Prostate gland (tissue), 2 donors: ENCODE measurements around the gene OR2F2. TPM values are rescaled to one million over a fixed set of nuclear protein-coding genes. Genes with fewer than 3 reads are reported as not detected.

Experiments used
- DNase-seq: peaks from one replicate; pipeline ENCODE4 v3.0.0-alpha.2; 2019; ENCODE audit warnings: low spot score
- H3K27ac ChIP-seq, 2 donors: fragments of 200-600 bp; sonication (generic); 2 replicates each; pipeline ENCODE4 v1.5.1; 2017 to 2019
- H3K27me3 ChIP-seq: fragments of 200-600 bp; sonication (generic); replicated peaks from 2 replicates; pipeline ENCODE4 v1.5.1; 2019; ENCODE audit not compliant: insufficient read depth
- H3K36me3 ChIP-seq, 2 donors: fragments of 200-600 bp; sonication (generic); 1 replicate in 1 of 2; 2 replicates in 1 of 2; pipeline versions ENCODE4 v1.5.1 to v1.8.1; 2017 to 2019
- H3K4me1 ChIP-seq: fragments of 200-600 bp; sonication (generic); replicated peaks from 2 replicates; pipeline ENCODE4 v1.5.1; 2019
- H3K4me3 ChIP-seq, 2 donors: fragments of 200-600 bp; sonication (generic); 2 replicates each; pipeline ENCODE4 v1.5.1; 2017 to 2019
- H3K9me3 ChIP-seq: fragments of 200-600 bp; sonication (generic); 2 replicates; pipeline ENCODE4 v1.5.1; 2017
- POLR2A ChIP-seq: fragments of 450-650 bp; IDR thresholded peaks from one replicate; pipeline ENCODE4 v1.6.1; 2016; ENCODE audit warnings: antibody characterized with exemption, mild to moderate bottlenecking
- POLR2AphosphoS5 ChIP-seq: sonication (generic); formaldehyde crosslinking; IDR thresholded peaks from one replicate; pipeline ENCODE4 v1.6.1; 2017; ENCODE audit warnings: antibody characterized with exemption
- WGBS: methylation state at CpG from one replicate; pipeline ENCODE4 v1.1.5; 2018; 5-methylcytosine and 5-hydroxymethylcytosine counted together
- intact Hi-C: fragments of 100-400 bp; cut with DNase I; formaldehyde crosslinking; loops from one replicate; pipeline ENCODE4 v1.14.2; 2022
- total RNA-seq, 2 donors: library from RNA; depleted of rRNA; stranded (reverse); fragments of >200 nt; gene quantifications; one replicate each; pipeline ENCODE4 v1.1.0, GENCODE V29; 2016
- TF ChIP-seq, protein P1 (sequence below), 4 experiments: fragments of 200-600 bp in 2 of 4; fragments of 450-650 bp in 2 of 4; sonication (generic) in 2 of 4; IDR thresholded peaks; 1 replicate in 3 of 4; 2 replicates in 1 of 4; pipeline ENCODE4 v1.5.1; 2016 to 2019; ENCODE audit warnings: antibody characterized with exemption in 4 of 4, mild to moderate bottlenecking in 2 of 4, moderate library complexity in 2 of 4

Gene OR2F2
- total RNA-seq, 2 donors from 2014 or later = not detected

DNA sequence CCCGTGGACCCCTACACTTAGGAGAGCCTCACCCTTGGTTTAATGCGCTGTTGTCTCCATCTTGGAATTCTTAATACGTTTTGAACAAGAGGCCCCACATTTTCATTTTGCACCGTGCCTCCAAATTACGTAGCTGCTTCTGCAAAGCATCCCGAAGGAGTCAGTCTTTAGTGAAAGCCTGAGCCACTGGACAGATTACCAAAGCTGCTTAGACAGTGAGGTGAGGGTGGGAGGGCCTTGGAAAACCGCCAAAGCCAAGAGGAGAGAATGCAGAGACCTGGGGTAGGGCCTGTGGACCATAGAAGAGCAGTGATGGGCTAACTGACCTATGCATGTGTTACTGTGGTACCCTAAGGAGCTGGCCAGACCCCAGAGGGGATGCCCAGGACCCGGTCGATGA lies 28.9 kb upstream of the OR2F2 start:
- 92% methylated on average over 9 of the region's 9 CpGs for WGBS
- Histone ChIP-seq H3K4me3 (no peak overlapping the region), H3K36me3 (no peaks in the 10 kb centered on the region), H3K27me3 (no peaks in the 10 kb centered on the region), H3K9me3 (no peaks in the 10 kb centered on the region), H3K4me1 (no peaks in the 10 kb centered on the region), H3K27ac (no peak overlapping the region)
- TF ChIP-seq, protein P1, sequence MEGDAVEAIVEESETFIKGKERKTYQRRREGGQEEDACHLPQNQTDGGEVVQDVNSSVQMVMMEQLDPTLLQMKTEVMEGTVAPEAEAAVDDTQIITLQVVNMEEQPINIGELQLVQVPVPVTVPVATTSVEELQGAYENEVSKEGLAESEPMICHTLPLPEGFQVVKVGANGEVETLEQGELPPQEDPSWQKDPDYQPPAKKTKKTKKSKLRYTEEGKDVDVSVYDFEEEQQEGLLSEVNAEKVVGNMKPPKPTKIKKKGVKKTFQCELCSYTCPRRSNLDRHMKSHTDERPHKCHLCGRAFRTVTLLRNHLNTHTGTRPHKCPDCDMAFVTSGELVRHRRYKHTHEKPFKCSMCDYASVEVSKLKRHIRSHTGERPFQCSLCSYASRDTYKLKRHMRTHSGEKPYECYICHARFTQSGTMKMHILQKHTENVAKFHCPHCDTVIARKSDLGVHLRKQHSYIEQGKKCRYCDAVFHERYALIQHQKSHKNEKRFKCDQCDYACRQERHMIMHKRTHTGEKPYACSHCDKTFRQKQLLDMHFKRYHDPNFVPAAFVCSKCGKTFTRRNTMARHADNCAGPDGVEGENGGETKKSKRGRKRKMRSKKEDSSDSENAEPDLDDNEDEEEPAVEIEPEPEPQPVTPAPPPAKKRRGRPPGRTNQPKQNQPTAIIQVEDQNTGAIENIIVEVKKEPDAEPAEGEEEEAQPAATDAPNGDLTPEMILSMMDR (IDR thresholded peaks at IDR 0.05) = no peak
- TF ChIP-seq POLR2A = no peak
- TF ChIP-seq POLR2AphosphoS5 = no peak
- DNase-seq = no peak
- intact Hi-C loops = no loop called here

DNA sequence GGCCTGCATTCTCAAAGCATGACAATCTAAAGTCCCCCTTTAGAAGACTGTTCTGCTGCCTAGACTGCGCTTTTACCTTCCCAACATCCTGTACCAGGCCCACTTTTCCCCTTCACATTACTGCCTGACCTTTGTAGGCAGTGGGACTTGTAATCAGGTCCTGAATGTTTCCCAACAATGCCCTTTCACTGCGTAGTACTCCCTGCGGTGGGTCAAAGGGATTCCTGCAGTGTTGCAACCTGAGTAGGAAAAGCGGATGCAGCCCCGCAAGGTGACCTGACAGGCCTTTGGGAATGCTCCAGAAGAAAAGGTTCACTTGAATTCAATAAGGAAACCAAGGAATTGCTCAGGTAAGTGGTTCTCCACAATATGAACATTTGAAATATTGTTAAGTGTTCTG lies 28.1 kb upstream of the OR2F2 start:
- Histone ChIP-seq H3K27me3 (no peaks in the 10 kb centered on the region), H3K36me3 (no peaks in the 10 kb centered on the region), H3K4me3 (no peak overlapping the region), H3K9me3 (no peaks in the 10 kb centered on the region), H3K27ac (no peak overlapping the region), H3K4me1 (no peaks in the 10 kb centered on the region)
- intact Hi-C loops = no loop called here
- WGBS = 96% methylated on average over 5 of the region's 5 CpGs
- no peak for DNase-seq
- TF ChIP-seq, protein P1 (IDR thresholded peaks at IDR 0.05) = no peak
- TF ChIP-seq POLR2A (no peak), POLR2AphosphoS5 (no peak)

DNA sequence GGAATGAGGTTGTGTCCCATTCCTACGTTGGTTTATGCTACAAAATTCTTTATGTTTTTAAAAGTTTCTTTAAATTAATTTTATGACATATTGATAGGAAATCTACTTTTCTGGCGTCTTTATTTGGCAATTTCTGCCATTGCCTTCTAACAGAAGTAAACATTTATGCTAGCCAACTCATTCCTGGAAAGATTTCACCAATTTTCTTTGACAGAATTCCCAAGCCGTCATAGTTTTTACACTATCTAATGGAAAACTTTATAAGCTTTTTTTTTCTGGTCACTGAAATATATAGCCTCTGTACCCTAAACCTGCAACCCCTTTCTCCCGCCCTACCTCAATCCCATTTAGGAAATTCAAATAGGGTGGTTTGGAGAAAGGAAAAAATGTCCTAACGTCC lies 26.9 kb upstream of the OR2F2 start:
- intact Hi-C loops = no loop called here
- H3K4me1 ChIP-seq = no peaks in the 10 kb centered on the region
- H3K36me3 ChIP-seq = no peaks in the 10 kb centered on the region
- TF ChIP-seq POLR2A (no peak), POLR2AphosphoS5 (no peak)
- TF ChIP-seq, protein P1 (IDR thresholded peaks at IDR 0.05) = no peak
- no peak overlapping the region for H3K27ac ChIP-seq
- no peaks in the 10 kb centered on the region for H3K9me3 ChIP-seq
- no peaks in the 10 kb centered on the region for H3K27me3 ChIP-seq
- no peak overlapping the region for H3K4me3 ChIP-seq
- WGBS = 58% methylated on average over 5 of the region's 5 CpGs
- DNase-seq = no peak

DNA sequence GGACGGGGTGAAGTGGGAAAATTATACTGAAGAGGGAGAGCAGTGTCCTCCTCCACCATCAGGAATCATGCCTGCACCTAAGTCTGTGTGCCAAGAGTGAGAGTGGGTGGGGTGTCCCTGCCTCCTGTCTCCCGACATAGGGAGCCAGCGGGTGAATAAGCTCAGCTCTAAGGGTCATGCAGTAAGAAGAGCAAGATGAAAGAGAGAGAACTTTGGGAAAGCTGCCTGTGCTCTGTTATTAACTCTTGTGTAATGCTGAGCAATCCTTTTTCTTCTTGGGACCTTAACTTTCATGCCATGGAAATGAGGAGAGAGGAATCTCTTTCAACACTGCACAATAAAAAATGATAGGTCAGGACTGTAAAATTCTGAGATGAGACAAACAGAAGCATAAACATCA lies 25.2 kb upstream of the OR2F2 start:
- no peak for DNase-seq
- H3K27ac ChIP-seq = no peak overlapping the region
- no peaks in the 10 kb centered on the region for H3K4me1 ChIP-seq
- 59% methylated on average over 3 of the region's 3 CpGs for WGBS
- no peaks in the 10 kb centered on the region for H3K36me3 ChIP-seq
- H3K9me3 ChIP-seq = no peaks in the 10 kb centered on the region
- intact Hi-C loops = no loop called here
- H3K27me3 ChIP-seq = no peaks in the 10 kb centered on the region
- no peak overlapping the region for H3K4me3 ChIP-seq
- TF ChIP-seq POLR2AphosphoS5 = no peak
- TF ChIP-seq POLR2A = no peak
- TF ChIP-seq, protein P1 (IDR thresholded peaks at IDR 0.05) = no peak

DNA sequence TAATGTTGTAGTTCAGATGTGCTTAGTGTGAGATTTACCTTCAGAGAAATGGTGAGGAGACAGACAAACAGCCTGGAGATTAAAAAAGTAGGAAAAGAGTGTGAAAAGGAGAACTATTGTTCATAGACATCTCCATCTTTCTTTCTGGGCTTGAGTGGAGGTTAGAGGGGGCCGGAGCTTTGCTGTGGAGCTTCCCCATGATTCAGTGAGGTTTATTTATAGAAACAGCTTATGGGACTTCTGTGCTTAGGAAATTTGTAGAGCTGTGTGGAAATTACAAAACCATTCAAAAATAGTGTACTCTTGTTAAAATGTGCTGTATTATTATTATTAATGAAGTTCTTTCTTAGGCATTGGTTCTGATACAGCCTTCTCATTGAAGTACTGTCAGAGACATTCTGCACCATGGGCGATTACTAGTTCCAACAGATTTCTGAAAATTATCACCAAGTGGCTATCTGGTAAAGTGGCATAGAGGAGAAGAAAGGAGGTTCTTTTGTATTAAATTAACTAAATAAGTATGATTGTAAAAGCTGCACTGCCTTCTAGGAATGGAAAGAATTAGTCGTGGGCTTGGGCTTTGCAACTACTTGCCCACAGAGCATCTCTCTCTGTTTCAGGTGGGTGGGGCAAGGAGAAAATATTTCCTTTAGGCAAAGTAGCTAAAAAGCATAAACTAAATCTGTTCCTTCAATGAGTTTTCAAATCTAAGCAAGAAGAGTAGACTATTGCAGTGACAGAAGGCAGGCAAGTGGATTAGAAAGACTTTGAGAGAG lies 24.4 kb upstream of the OR2F2 start:
- no peak overlapping the region for H3K27ac ChIP-seq
- intact Hi-C loops = no loop called here

More for the DNA sequence above, 24.4 kb upstream of the OR2F2 start:
- TF ChIP-seq POLR2AphosphoS5 (no peak), POLR2A (no peak)
- TF ChIP-seq, protein P1 (IDR thresholded peaks at IDR 0.05) = no peak
- no peaks in the 10 kb centered on the region for H3K9me3 ChIP-seq
- no peak for DNase-seq
- no peak overlapping the region for H3K4me3 ChIP-seq
- H3K36me3 ChIP-seq = no peaks in the 10 kb centered on the region
- no peaks in the 10 kb centered on the region for H3K4me1 ChIP-seq
- 62% methylated on average over 3 of the region's 3 CpGs for WGBS
- no peaks in the 10 kb centered on the region for H3K27me3 ChIP-seq
